HCT116 (cell line): ENCODE data around the gene RPL10A. TPM values are rescaled to one million over a fixed set of nuclear protein-coding genes. Genes with fewer than 3 reads are reported as not detected.

Source experiments
- ATAC-seq: fragments of 200-7000 bp; cut with Tn5 transposase; 2 replicates; pipeline ENCODE4 v1.9.1; 2020; ENCODE audit warnings: mild to moderate bottlenecking, moderate library complexity
- BruUV-seq: library from RNA; stranded (reverse); fragments of 400-500 nt; replicated peaks from 2 replicates; lab custom pipeline; 2021; lab: Mats Ljungman, UMichigan
- CTCF ChIA-PET: fragments of 300-600 bp; sonication (Branson Sonifier 250); formaldehyde crosslinking; loops from one replicate; lab custom pipeline; 2021; ENCODE audit warnings: antibody characterized with exemption; lab: Charles Lee
- POLR2A ChIA-PET: fragments of 300-600, 350-600 bp; sonication (Branson Sonifier 250); formaldehyde crosslinking; loops from one replicate; lab custom pipeline; 2021; ENCODE audit warnings: antibody characterized with exemption; lab: Charles Lee
- RAD21 ChIA-PET, 2 experiments: fragments of 300-600 bp; sonication (Branson Sonifier 250); formaldehyde crosslinking; loops; one replicate each; lab custom pipeline; 2023; ENCODE audit warnings: low total read pairs in 2 of 2; ENCODE audit not compliant: uncharacterized antibody in 2 of 2, unreplicated experiment in 2 of 2, low non-redundant PET in 1 of 2; lab: Charles Lee
- DNase-seq: peaks from one replicate; pipeline ENCODE4 v3.0.0-alpha.2; 2010; ENCODE audit warnings: low read depth, low spot score
- H2AFZ ChIP-seq: fragments of 200-600 bp; shearing (Covaris generic), sonication (generic); 2 replicates; pipeline ENCODE4 v1.6.1; 2017; ENCODE audit warnings: low read depth, mixed run types, mixed read lengths, antibody characterized with exemption, low read length; ENCODE audit not compliant: poor library complexity, severe bottlenecking
- H3K27ac ChIP-seq: 2 replicates; pipeline ENCODE4 v1.5.1; 2012; ENCODE audit warnings: low read depth, low read length
- H3K27me3 ChIP-seq: fragments of 200-600 bp; sonication (generic); 2 replicates; pipeline ENCODE4 v1.6.1; 2016; ENCODE audit warnings: mixed run types, low read length, mixed read lengths; ENCODE audit not compliant: insufficient read depth
- H3K36me3 ChIP-seq, 2 experiments: fragments of 200-500 bp in 1 of 2; fragments of 200-600 bp in 1 of 2; sonication (Bioruptor generic) in 1 of 2; sonication (generic) in 1 of 2; 2 replicates each; pipeline versions ENCODE4 v1.5.1 to v1.6.1; 2014 to 2016; ENCODE audit warnings: low read length in 2 of 2, inconsistent platforms in 1 of 2, mixed read lengths in 1 of 2, mixed run types in 1 of 2; ENCODE audit not compliant: insufficient read depth in 2 of 2, control insufficient read depth in 1 of 2
- H3K4me1 ChIP-seq, 2 experiments: fragments of 200-600 bp in 1 of 2; sonication (generic) in 1 of 2; 2 replicates each; pipeline versions ENCODE4 v1.5.1 to v1.6.1; 2012 to 2017; ENCODE audit warnings: low read length in 2 of 2, inconsistent platforms in 1 of 2, mild to moderate bottlenecking in 1 of 2, mixed read lengths in 1 of 2, mixed run types in 1 of 2, moderate library complexity in 1 of 2; ENCODE audit not compliant: insufficient read depth in 2 of 2, control insufficient read depth in 1 of 2
- H3K4me2 ChIP-seq: fragments of 200-600 bp; sonication (generic); 2 replicates; pipeline ENCODE4 v1.6.1; 2017; ENCODE audit warnings: mixed run types, low read length, mixed read lengths
- H3K4me3 ChIP-seq, 2 experiments: fragments of 200-600 bp in 1 of 2; sonication (generic) in 1 of 2; replicated peaks in 1 of 2; 2 replicates each; pipeline ENCODE4 v1.5.1; 2011 to 2016; ENCODE audit warnings: low read length in 2 of 2, control low read depth in 1 of 2, low read depth in 1 of 2, mild to moderate bottlenecking in 1 of 2, mixed read lengths in 1 of 2, mixed run types in 1 of 2
- H3K79me2 ChIP-seq: fragments of 200-600 bp; sonication (generic); 2 replicates; pipeline ENCODE4 v1.6.1; 2017; ENCODE audit warnings: mild to moderate bottlenecking, mixed run types, low read length, moderate library complexity, mixed read lengths; ENCODE audit not compliant: insufficient read depth
- H3K9ac ChIP-seq: fragments of 200-600 bp; sonication (generic); 2 replicates; pipeline ENCODE4 v1.6.1; 2016; ENCODE audit warnings: low read length, mixed read lengths
- H3K9me2 ChIP-seq: fragments of 200-600 bp; sonication (generic), shearing (Covaris generic); 2 replicates; pipeline ENCODE4 v1.6.1; 2017; ENCODE audit warnings: mixed run types, mild to moderate bottlenecking, moderate library complexity; ENCODE audit not compliant: insufficient read depth
- H3K9me3 ChIP-seq, 2 experiments: fragments of 200-500 bp in 1 of 2; fragments of 200-600 bp in 1 of 2; sonication (Bioruptor generic) in 1 of 2; sonication (generic) in 1 of 2; 2 replicates each; pipeline ENCODE4 v1.6.1; 2014 to 2017; ENCODE audit warnings: low read length in 2 of 2, mixed read lengths in 2 of 2, inconsistent platforms in 1 of 2, low read depth in 1 of 2, mild to moderate bottlenecking in 1 of 2, mixed run types in 1 of 2, moderate library complexity in 1 of 2; ENCODE audit not compliant: control insufficient read depth in 1 of 2, insufficient read depth in 1 of 2
- H4K20me1 ChIP-seq: fragments of 200-600 bp; sonication (generic), shearing (Covaris generic); 2 replicates; pipeline ENCODE4 v1.6.1; 2017; ENCODE audit warnings: mixed run types, mild to moderate bottlenecking, moderate library complexity; ENCODE audit not compliant: insufficient read depth
- CBX3 ChIP-seq: IDR thresholded peaks from 2 replicates; pipeline ENCODE4 v1.6.1; 2012; ENCODE audit warnings: low read depth
- CEBPB ChIP-seq: IDR thresholded peaks from 2 replicates; pipeline ENCODE4 v1.6.1; 2012; ENCODE audit warnings: low read depth
- EGR1 ChIP-seq: IDR thresholded peaks from 2 replicates; pipeline ENCODE4 v1.6.1; 2012; ENCODE audit warnings: low read depth
- ELF1 ChIP-seq: IDR thresholded peaks from 2 replicates; pipeline ENCODE4 v1.6.1; 2012; ENCODE audit warnings: low read depth, borderline replicate concordance
- EZH2 ChIP-seq: fragments of 200-600 bp; sonication (generic); IDR thresholded peaks from 2 replicates; pipeline ENCODE4 v1.6.1; 2017; ENCODE audit warnings: antibody characterized with exemption, mixed run types
- EZH2phosphoT487 ChIP-seq: fragments of 200-600 bp; IDR thresholded peaks from 2 replicates; pipeline ENCODE4 v1.6.1; 2018; ENCODE audit warnings: antibody characterized with exemption, borderline replicate concordance
- POLR2A ChIP-seq: IDR thresholded peaks from 2 replicates; pipeline ENCODE4 v1.7.0; 2011; ENCODE audit warnings: borderline replicate concordance; ENCODE audit not compliant: insufficient read depth, insufficient read length; ENCODE audit errors: extremely low read depth
- POLR2AphosphoS5 ChIP-seq: IDR thresholded peaks from 2 replicates; pipeline ENCODE4 v1.6.1; 2011; ENCODE audit warnings: mild to moderate bottlenecking, low read depth, low read length, moderate library complexity
- RAD21 ChIP-seq: IDR thresholded peaks from 2 replicates; pipeline ENCODE4 v1.6.1; 2012; ENCODE audit warnings: low read depth, mild to moderate bottlenecking
- SIN3A ChIP-seq: IDR thresholded peaks from 2 replicates; pipeline ENCODE4 v1.6.1; 2012; ENCODE audit warnings: low read depth
- SP1 ChIP-seq: IDR thresholded peaks from 2 replicates; pipeline ENCODE4 v1.6.1; 2012; ENCODE audit warnings: low read depth
- SRF ChIP-seq: IDR thresholded peaks from 2 replicates; pipeline ENCODE4 v1.6.1; 2012; ENCODE audit warnings: low read depth
- TCF7L2 ChIP-seq: IDR thresholded peaks from 2 replicates; pipeline ENCODE4 v1.7.0; 2011; ENCODE audit warnings: borderline replicate concordance, inconsistent platforms; ENCODE audit not compliant: insufficient read depth, insufficient read length; ENCODE audit errors: extremely low read depth
- YY1 ChIP-seq: IDR thresholded peaks from 2 replicates; pipeline ENCODE4 v1.6.1; 2011; ENCODE audit warnings: low read length, low read depth, moderate library complexity, mild to moderate bottlenecking; ENCODE audit not compliant: insufficient replicate concordance; ENCODE audit errors: extremely low read depth
- ZFX ChIP-seq: fragments of 450-650 bp; IDR thresholded peaks from 2 replicates; pipeline ENCODE4 v1.6.1; 2017
- ZNF274 ChIP-seq: fragments of 200-500 bp; sonication (Bioruptor generic); IDR thresholded peaks from 2 replicates; pipeline ENCODE4 v1.6.1; 2014; ENCODE audit warnings: mild to moderate bottlenecking, low read depth, low read length, inconsistent platforms
- intact Hi-C: fragments of 100-400 bp; cut with micrococcal nuclease; formaldehyde crosslinking; loops from 2 replicates; pipeline ENCODE4 v1.10.0; 2022
- total RNA-seq: library from RNA; stranded (reverse); gene quantifications from one replicate; pipeline ENCODE4 v1.2.1, GENCODE V29; 2021; ENCODE audit not compliant: unreplicated experiment
- TF ChIP-seq, protein P1 (sequence below): IDR thresholded peaks from 2 replicates; pipeline ENCODE4 v1.6.1; 2012
- TF ChIP-seq, protein P2 (sequence below): IDR thresholded peaks from 2 replicates; pipeline ENCODE4 v1.6.1; 2011; ENCODE audit warnings: mild to moderate bottlenecking, low read length, moderate library complexity; ENCODE audit not compliant: insufficient replicate concordance; ENCODE audit errors: extremely low read depth
- TF ChIP-seq, protein P3 (sequence below): IDR thresholded peaks from 2 replicates; pipeline ENCODE4 v1.6.1; 2012
- TF ChIP-seq, protein P4 (sequence below): IDR thresholded peaks from 2 replicates; pipeline ENCODE4 v1.6.1; 2012; ENCODE audit warnings: low read depth

The RPL10A gene
- total RNA-seq, 1 experiment from 2014 or later: 1,981 TPM

DNA sequence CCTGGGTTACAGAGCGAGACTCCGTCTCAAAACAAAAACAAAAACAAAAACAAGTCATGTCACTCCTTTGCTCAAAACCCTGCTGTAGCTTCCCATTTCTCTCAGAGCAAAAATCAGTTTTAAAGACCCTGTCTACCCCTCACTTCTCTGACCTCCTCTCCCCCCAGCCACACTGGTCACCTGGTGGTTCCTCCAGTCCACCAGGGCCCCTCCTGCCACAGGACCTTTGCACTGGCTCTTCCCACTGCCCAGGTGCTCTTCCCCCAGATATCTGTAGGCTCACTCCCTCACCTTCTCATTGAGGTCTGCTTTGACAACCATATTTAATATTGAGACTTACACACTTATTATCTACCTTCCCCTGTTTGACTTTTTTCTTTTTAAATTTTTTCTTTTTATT, 33.6 kb downstream of the RPL10A start:
- no peak for ATAC-seq
- H3K9ac ChIP-seq: no peak overlapping the region
- CTCF ChIA-PET: no interaction called here
- POLR2A ChIA-PET: no interaction called here
- 0 out of 2 replicates have a peak, but pooled peaks cover 3% of the 10 kb centered on the region for H3K79me2 ChIP-seq
- no TSS peak for BruUV-seq
- no peak overlapping the region for H3K27ac ChIP-seq
- H3K9me2 ChIP-seq: no peaks in the 10 kb centered on the region
- H3K9me3 ChIP-seq: no peaks in the 10 kb centered on the region
- no peak for DNase-seq
- H3K4me1 ChIP-seq: peaks cover 11 to 25% of the 10 kb centered on the region in 2 experiments
- no peaks in the 10 kb centered on the region for H3K27me3 ChIP-seq
- RAD21 ChIA-PET: no interaction called here
- TF ChIP-seq SRF (no peak), POLR2AphosphoS5 (no peak), CBX3 (no peak), EZH2 (no peak), EZH2phosphoT487 (no peak), SP1 (no peak), ELF1 (no peak), SIN3A (no peak), ZNF274 (no peak), POLR2A (no peak), EGR1 (no peak), ZFX (no peak), TCF7L2 (no peak), YY1 (no peak), CEBPB (no peak), RAD21 (no peak)
- TF ChIP-seq, protein P1, sequence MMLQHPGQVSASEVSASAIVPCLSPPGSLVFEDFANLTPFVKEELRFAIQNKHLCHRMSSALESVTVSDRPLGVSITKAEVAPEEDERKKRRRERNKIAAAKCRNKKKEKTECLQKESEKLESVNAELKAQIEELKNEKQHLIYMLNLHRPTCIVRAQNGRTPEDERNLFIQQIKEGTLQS: no peak
- TF ChIP-seq, protein P2, sequence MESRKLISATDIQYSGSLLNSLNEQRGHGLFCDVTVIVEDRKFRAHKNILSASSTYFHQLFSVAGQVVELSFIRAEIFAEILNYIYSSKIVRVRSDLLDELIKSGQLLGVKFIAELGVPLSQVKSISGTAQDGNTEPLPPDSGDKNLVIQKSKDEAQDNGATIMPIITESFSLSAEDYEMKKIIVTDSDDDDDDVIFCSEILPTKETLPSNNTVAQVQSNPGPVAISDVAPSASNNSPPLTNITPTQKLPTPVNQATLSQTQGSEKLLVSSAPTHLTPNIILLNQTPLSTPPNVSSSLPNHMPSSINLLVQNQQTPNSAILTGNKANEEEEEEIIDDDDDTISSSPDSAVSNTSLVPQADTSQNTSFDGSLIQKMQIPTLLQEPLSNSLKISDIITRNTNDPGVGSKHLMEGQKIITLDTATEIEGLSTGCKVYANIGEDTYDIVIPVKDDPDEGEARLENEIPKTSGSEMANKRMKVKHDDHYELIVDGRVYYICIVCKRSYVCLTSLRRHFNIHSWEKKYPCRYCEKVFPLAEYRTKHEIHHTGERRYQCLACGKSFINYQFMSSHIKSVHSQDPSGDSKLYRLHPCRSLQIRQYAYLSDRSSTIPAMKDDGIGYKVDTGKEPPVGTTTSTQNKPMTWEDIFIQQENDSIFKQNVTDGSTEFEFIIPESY: no peak
- TF ChIP-seq, protein P3, sequence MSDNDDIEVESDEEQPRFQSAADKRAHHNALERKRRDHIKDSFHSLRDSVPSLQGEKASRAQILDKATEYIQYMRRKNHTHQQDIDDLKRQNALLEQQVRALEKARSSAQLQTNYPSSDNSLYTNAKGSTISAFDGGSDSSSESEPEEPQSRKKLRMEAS: no peak
- TF ChIP-seq, protein P4, sequence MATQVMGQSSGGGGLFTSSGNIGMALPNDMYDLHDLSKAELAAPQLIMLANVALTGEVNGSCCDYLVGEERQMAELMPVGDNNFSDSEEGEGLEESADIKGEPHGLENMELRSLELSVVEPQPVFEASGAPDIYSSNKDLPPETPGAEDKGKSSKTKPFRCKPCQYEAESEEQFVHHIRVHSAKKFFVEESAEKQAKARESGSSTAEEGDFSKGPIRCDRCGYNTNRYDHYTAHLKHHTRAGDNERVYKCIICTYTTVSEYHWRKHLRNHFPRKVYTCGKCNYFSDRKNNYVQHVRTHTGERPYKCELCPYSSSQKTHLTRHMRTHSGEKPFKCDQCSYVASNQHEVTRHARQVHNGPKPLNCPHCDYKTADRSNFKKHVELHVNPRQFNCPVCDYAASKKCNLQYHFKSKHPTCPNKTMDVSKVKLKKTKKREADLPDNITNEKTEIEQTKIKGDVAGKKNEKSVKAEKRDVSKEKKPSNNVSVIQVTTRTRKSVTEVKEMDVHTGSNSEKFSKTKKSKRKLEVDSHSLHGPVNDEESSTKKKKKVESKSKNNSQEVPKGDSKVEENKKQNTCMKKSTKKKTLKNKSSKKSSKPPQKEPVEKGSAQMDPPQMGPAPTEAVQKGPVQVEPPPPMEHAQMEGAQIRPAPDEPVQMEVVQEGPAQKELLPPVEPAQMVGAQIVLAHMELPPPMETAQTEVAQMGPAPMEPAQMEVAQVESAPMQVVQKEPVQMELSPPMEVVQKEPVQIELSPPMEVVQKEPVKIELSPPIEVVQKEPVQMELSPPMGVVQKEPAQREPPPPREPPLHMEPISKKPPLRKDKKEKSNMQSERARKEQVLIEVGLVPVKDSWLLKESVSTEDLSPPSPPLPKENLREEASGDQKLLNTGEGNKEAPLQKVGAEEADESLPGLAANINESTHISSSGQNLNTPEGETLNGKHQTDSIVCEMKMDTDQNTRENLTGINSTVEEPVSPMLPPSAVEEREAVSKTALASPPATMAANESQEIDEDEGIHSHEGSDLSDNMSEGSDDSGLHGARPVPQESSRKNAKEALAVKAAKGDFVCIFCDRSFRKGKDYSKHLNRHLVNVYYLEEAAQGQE: no peak
- no peak overlapping the region for H3K4me2 ChIP-seq
- H3K36me3 ChIP-seq: no peaks in the 10 kb centered on the region
- H3K4me3 ChIP-seq: no peak overlapping the region
- intact Hi-C loops: no loop called here
- no peaks in the 10 kb centered on the region for H4K20me1 ChIP-seq
- H2AFZ ChIP-seq: no peak overlapping the region
